HCT116 (cell line): Measurements from ENCODE around the gene UTF1. TPM values are rescaled to one million over a fixed set of nuclear protein-coding genes. Genes with fewer than 3 reads are reported as not detected.

Experiments used
- ATAC-seq: fragments of 200-7000 bp; cut with Tn5 transposase; 2 replicates; pipeline ENCODE4 v1.9.1; 2020; ENCODE audit warnings: mild to moderate bottlenecking, moderate library complexity
- BruUV-seq: library from RNA; stranded (reverse); fragments of 400-500 nt; replicated peaks from 2 replicates; lab custom pipeline; 2021; lab: Mats Ljungman, UMichigan
- CTCF ChIA-PET: fragments of 300-600 bp; sonication (Branson Sonifier 250); formaldehyde crosslinking; loops from one replicate; lab custom pipeline; 2021; ENCODE audit warnings: antibody characterized with exemption; lab: Charles Lee
- POLR2A ChIA-PET: fragments of 300-600, 350-600 bp; sonication (Branson Sonifier 250); formaldehyde crosslinking; loops from one replicate; lab custom pipeline; 2021; ENCODE audit warnings: antibody characterized with exemption; lab: Charles Lee
- RAD21 ChIA-PET, 2 experiments: fragments of 300-600 bp; sonication (Branson Sonifier 250); formaldehyde crosslinking; loops; one replicate each; lab custom pipeline; 2023; ENCODE audit warnings: low total read pairs in 2 of 2; ENCODE audit not compliant: uncharacterized antibody in 2 of 2, unreplicated experiment in 2 of 2, low non-redundant PET in 1 of 2; lab: Charles Lee
- DNase-seq: peaks from one replicate; pipeline ENCODE4 v3.0.0-alpha.2; 2010; ENCODE audit warnings: low read depth, low spot score
- H2AFZ ChIP-seq: fragments of 200-600 bp; shearing (Covaris generic), sonication (generic); 2 replicates; pipeline ENCODE4 v1.6.1; 2017; ENCODE audit warnings: low read depth, mixed run types, mixed read lengths, antibody characterized with exemption, low read length; ENCODE audit not compliant: poor library complexity, severe bottlenecking
- H3K27ac ChIP-seq: 2 replicates; pipeline ENCODE4 v1.5.1; 2012; ENCODE audit warnings: low read depth, low read length
- H3K27me3 ChIP-seq: fragments of 200-600 bp; sonication (generic); 2 replicates; pipeline ENCODE4 v1.6.1; 2016; ENCODE audit warnings: mixed run types, low read length, mixed read lengths; ENCODE audit not compliant: insufficient read depth
- H3K36me3 ChIP-seq, 2 experiments: fragments of 200-500 bp in 1 of 2; fragments of 200-600 bp in 1 of 2; sonication (Bioruptor generic) in 1 of 2; sonication (generic) in 1 of 2; 2 replicates each; pipeline versions ENCODE4 v1.5.1 to v1.6.1; 2014 to 2016; ENCODE audit warnings: low read length in 2 of 2, inconsistent platforms in 1 of 2, mixed read lengths in 1 of 2, mixed run types in 1 of 2; ENCODE audit not compliant: insufficient read depth in 2 of 2, control insufficient read depth in 1 of 2
- H3K4me1 ChIP-seq, 2 experiments: fragments of 200-600 bp in 1 of 2; sonication (generic) in 1 of 2; 2 replicates each; pipeline versions ENCODE4 v1.5.1 to v1.6.1; 2012 to 2017; ENCODE audit warnings: low read length in 2 of 2, inconsistent platforms in 1 of 2, mild to moderate bottlenecking in 1 of 2, mixed read lengths in 1 of 2, mixed run types in 1 of 2, moderate library complexity in 1 of 2; ENCODE audit not compliant: insufficient read depth in 2 of 2, control insufficient read depth in 1 of 2
- H3K4me2 ChIP-seq: fragments of 200-600 bp; sonication (generic); 2 replicates; pipeline ENCODE4 v1.6.1; 2017; ENCODE audit warnings: mixed run types, low read length, mixed read lengths
- H3K4me3 ChIP-seq, 2 experiments: fragments of 200-600 bp in 1 of 2; sonication (generic) in 1 of 2; replicated peaks in 1 of 2; 2 replicates each; pipeline ENCODE4 v1.5.1; 2011 to 2016; ENCODE audit warnings: low read length in 2 of 2, control low read depth in 1 of 2, low read depth in 1 of 2, mild to moderate bottlenecking in 1 of 2, mixed read lengths in 1 of 2, mixed run types in 1 of 2
- H3K79me2 ChIP-seq: fragments of 200-600 bp; sonication (generic); 2 replicates; pipeline ENCODE4 v1.6.1; 2017; ENCODE audit warnings: mild to moderate bottlenecking, mixed run types, low read length, moderate library complexity, mixed read lengths; ENCODE audit not compliant: insufficient read depth
- H3K9ac ChIP-seq: fragments of 200-600 bp; sonication (generic); 2 replicates; pipeline ENCODE4 v1.6.1; 2016; ENCODE audit warnings: low read length, mixed read lengths
- H3K9me2 ChIP-seq: fragments of 200-600 bp; sonication (generic), shearing (Covaris generic); 2 replicates; pipeline ENCODE4 v1.6.1; 2017; ENCODE audit warnings: mixed run types, mild to moderate bottlenecking, moderate library complexity; ENCODE audit not compliant: insufficient read depth
- H3K9me3 ChIP-seq, 2 experiments: fragments of 200-500 bp in 1 of 2; fragments of 200-600 bp in 1 of 2; sonication (Bioruptor generic) in 1 of 2; sonication (generic) in 1 of 2; 2 replicates each; pipeline ENCODE4 v1.6.1; 2014 to 2017; ENCODE audit warnings: low read length in 2 of 2, mixed read lengths in 2 of 2, inconsistent platforms in 1 of 2, low read depth in 1 of 2, mild to moderate bottlenecking in 1 of 2, mixed run types in 1 of 2, moderate library complexity in 1 of 2; ENCODE audit not compliant: control insufficient read depth in 1 of 2, insufficient read depth in 1 of 2
- H4K20me1 ChIP-seq: fragments of 200-600 bp; sonication (generic), shearing (Covaris generic); 2 replicates; pipeline ENCODE4 v1.6.1; 2017; ENCODE audit warnings: mixed run types, mild to moderate bottlenecking, moderate library complexity; ENCODE audit not compliant: insufficient read depth
- ATF3 ChIP-seq: IDR thresholded peaks from 2 replicates; pipeline ENCODE4 v1.6.1; 2012
- CBX3 ChIP-seq: IDR thresholded peaks from 2 replicates; pipeline ENCODE4 v1.6.1; 2012; ENCODE audit warnings: low read depth
- ELF1 ChIP-seq: IDR thresholded peaks from 2 replicates; pipeline ENCODE4 v1.6.1; 2012; ENCODE audit warnings: low read depth, borderline replicate concordance
- EZH2 ChIP-seq: fragments of 200-600 bp; sonication (generic); IDR thresholded peaks from 2 replicates; pipeline ENCODE4 v1.6.1; 2017; ENCODE audit warnings: antibody characterized with exemption, mixed run types
- JUND ChIP-seq: IDR thresholded peaks from 2 replicates; pipeline ENCODE4 v1.6.1; 2012
- MAX ChIP-seq: IDR thresholded peaks from 2 replicates; pipeline ENCODE4 v1.6.1; 2012
- POLR2A ChIP-seq: IDR thresholded peaks from 2 replicates; pipeline ENCODE4 v1.7.0; 2011; ENCODE audit warnings: borderline replicate concordance; ENCODE audit not compliant: insufficient read depth, insufficient read length; ENCODE audit errors: extremely low read depth
- RAD21 ChIP-seq: IDR thresholded peaks from 2 replicates; pipeline ENCODE4 v1.6.1; 2012; ENCODE audit warnings: low read depth, mild to moderate bottlenecking
- SIN3A ChIP-seq: IDR thresholded peaks from 2 replicates; pipeline ENCODE4 v1.6.1; 2012; ENCODE audit warnings: low read depth
- ZBTB33 ChIP-seq: IDR thresholded peaks from 2 replicates; pipeline ENCODE4 v1.6.1; 2011; ENCODE audit warnings: mild to moderate bottlenecking, low read length, moderate library complexity; ENCODE audit not compliant: insufficient replicate concordance; ENCODE audit errors: extremely low read depth
- intact Hi-C: fragments of 100-400 bp; cut with micrococcal nuclease; formaldehyde crosslinking; loops from 2 replicates; pipeline ENCODE4 v1.10.0; 2022
- total RNA-seq: library from RNA; stranded (reverse); gene quantifications from one replicate; pipeline ENCODE4 v1.2.1, GENCODE V29; 2021; ENCODE audit not compliant: unreplicated experiment

The UTF1 gene
- total RNA-seq, 1 experiment from 2014 or later: not detected

GRCh38 chr10:133182791-133183645, 47.0 kb upstream of the UTF1 start:
- no peaks in the 10 kb centered on the region for H3K36me3 ChIP-seq
- intact Hi-C loops: no loop called here
- H2AFZ ChIP-seq: no peak overlapping the region
- POLR2A ChIA-PET: no interaction called here
- no peak overlapping the region for H3K9ac ChIP-seq
- TF ChIP-seq MAX (no peak), ZBTB33 (no peak), SIN3A (no peak), JUND (no peak), ATF3 (no peak), RAD21 (no peak), ELF1 (no peak), EZH2 (no peak), POLR2A (no peak), CBX3 (no peak)
- no peak overlapping the region for H3K27ac ChIP-seq
- ATAC-seq (no peak), DNase-seq (no peak)
- CTCF ChIA-PET: no interaction called here
- no peaks in the 10 kb centered on the region for H3K79me2 ChIP-seq
- no peaks in the 10 kb centered on the region for H3K9me2 ChIP-seq
- H4K20me1 ChIP-seq: no peaks in the 10 kb centered on the region
- no peak overlapping the region for H3K4me3 ChIP-seq
- no peaks in the 10 kb centered on the region for H3K4me1 ChIP-seq
- H3K4me2 ChIP-seq: no peak overlapping the region
- H3K9me3 ChIP-seq: no peaks in the 10 kb centered on the region
- no peaks in the 10 kb centered on the region for H3K27me3 ChIP-seq
- RAD21 ChIA-PET: no interaction called here
- no TSS peak for BruUV-seq
